T-helper 2 cell (primary cell): ENCODE results near the gene RTP5.

ENCODE experiments used
- DNase-seq, 5 experiments: peaks; one replicate each; pipeline versions ENCODE4 v3.0.0 to v3.0.0-alpha.2; 2012 to 2022

Gene RTP5

GRCh38 chr2:241887806-241888522 lies 18.4 kb downstream of the RTP5 start:
- DNase-seq: no peak

GRCh38 chr2:241888641-241889040 lies 19.1 kb downstream of the RTP5 start:
- DNase-seq: no peak

GRCh38 chr2:241890524-241891235 lies 21.2 kb downstream of the RTP5 start:
- no peak for DNase-seq

GRCh38 chr2:241891315-241891987 lies 21.9 kb downstream of the RTP5 start:
- DNase-seq: no peak

- no peak for DNase-seq
Measured at GRCh38 chr2:241891988-241892298, 22.4 kb downstream of the RTP5 start.

GRCh38 chr2:241892299-241893137 lies 23.0 kb downstream of the RTP5 start:
- no peak for DNase-seq

- DNase-seq: no peak
Measured at GRCh38 chr2:241893265-241893664, 23.7 kb downstream of the RTP5 start.

GRCh38 chr2:241894056-241894641 lies 24.6 kb downstream of the RTP5 start:
- DNase-seq: no peak

GRCh38 chr2:241894681-241895426 lies 25.3 kb downstream of the RTP5 start:
- DNase-seq: no peak

- no peak for DNase-seq
Measured at GRCh38 chr2:241895427-241895711, 25.8 kb downstream of the RTP5 start.

GRCh38 chr2:241895712-241896641 lies 26.4 kb downstream of the RTP5 start:
- peak in 2 of 5 experiments; percentile 10 to 34 for DNase-seq

- DNase-seq: no peak
Measured at GRCh38 chr2:241896746-241897201, 27.2 kb downstream of the RTP5 start.

- no peak for DNase-seq
Measured at GRCh38 chr2:241897231-241897916, 27.8 kb downstream of the RTP5 start.

GRCh38 chr2:241898463-241899270 lies 29.1 kb downstream of the RTP5 start:
- no peak for DNase-seq

- DNase-seq: no peak
Measured at GRCh38 chr2:241900251-241901017, 30.9 kb downstream of the RTP5 start.

- DNase-seq: no peak
Measured at GRCh38 chr2:241901018-241901380, 31.5 kb downstream of the RTP5 start.

GRCh38 chr2:241901500-241902351 lies 32.2 kb downstream of the RTP5 start:
- no peak for DNase-seq
